Endothelial cell of umbilical vein (primary cell): ENCODE results near the gene ERCC1. TPM values are rescaled to one million over a fixed set of nuclear protein-coding genes. Genes with fewer than 3 reads are reported as not detected.

Experiments
- BruUV-seq: library from RNA; stranded (reverse); fragments of 400-500 nt; replicated peaks from 2 replicates; lab custom pipeline; 2021; lab: Mats Ljungman, UMichigan
- CTCF ChIA-PET: fragments of 300-600, 350-600 bp; sonication (Branson Sonifier 250); formaldehyde crosslinking; loops from one replicate; lab custom pipeline; 2021; ENCODE audit warnings: antibody characterized with exemption, inconsistent platforms; lab: Charles Lee
- POLR2A ChIA-PET: fragments of 300-600, 350-600 bp; sonication (Branson Sonifier 250); formaldehyde crosslinking; loops from one replicate; lab custom pipeline; 2021; ENCODE audit warnings: antibody characterized with exemption, inconsistent platforms; lab: Charles Lee
- DNase-seq: peaks from one replicate; pipeline ENCODE4 v3.0.0-alpha.2; 2011; ENCODE audit warnings: low read depth, low spot score
- FAIRE-seq: peaks from 2 replicates; lab custom pipeline; 2011; peaks lifted over from hg19 to GRCh38; lab: Jason Lieb, UNC
- H2AFZ ChIP-seq: 2 replicates; pipeline ENCODE4 v1.6.0; 2012; ENCODE audit warnings: low read depth, low read length, control low read depth, inconsistent platforms
- H3K27ac ChIP-seq: 2 replicates; pipeline ENCODE4 v1.5.1; 2011; ENCODE audit warnings: low read depth, mild to moderate bottlenecking, control low read depth, low read length, moderate library complexity; ENCODE audit not compliant: insufficient read depth
- H3K27me3 ChIP-seq, 2 experiments: 2 replicates each; pipeline versions ENCODE4 v1.6.0 to v1.6.1; 2011; ENCODE audit warnings: low read length in 2 of 2, mixed read lengths in 1 of 2; ENCODE audit not compliant: control insufficient read depth in 2 of 2, insufficient read depth in 2 of 2
- H3K36me3 ChIP-seq, 2 experiments: 2 replicates in 1 of 2; 3 replicates in 1 of 2; pipeline ENCODE4 v1.5.1; 2011; ENCODE audit warnings: low read length in 2 of 2, mild to moderate bottlenecking in 1 of 2, moderate library complexity in 1 of 2; ENCODE audit not compliant: control insufficient read depth in 2 of 2, insufficient read depth in 2 of 2; ENCODE audit errors: extremely low read depth in 1 of 2
- H3K4me1 ChIP-seq: 3 replicates; pipeline ENCODE4 v1.5.1; 2011; ENCODE audit warnings: mild to moderate bottlenecking, low read length; ENCODE audit not compliant: control insufficient read depth, insufficient read depth; ENCODE audit errors: extremely low read depth
- H3K4me2 ChIP-seq: 2 replicates; pipeline ENCODE4 v1.6.1; 2011; ENCODE audit warnings: low read length, control low read depth, mixed read lengths; ENCODE audit not compliant: insufficient read depth
- H3K4me3 ChIP-seq, 3 experiments: fragments of 200-600 bp in 1 of 3; sonication (generic), shearing (Covaris generic) in 1 of 3; replicated peaks in 1 of 3; 2 replicates each; pipeline ENCODE4 v1.5.1; 2011 to 2016; ENCODE audit warnings: control low read depth in 3 of 3, low read length in 3 of 3, mild to moderate bottlenecking in 2 of 3, inconsistent platforms in 1 of 3, low read depth in 1 of 3, moderate library complexity in 1 of 3; ENCODE audit not compliant: insufficient read depth in 1 of 3
- H3K79me2 ChIP-seq: 2 replicates; pipeline ENCODE4 v1.6.0; 2012; ENCODE audit warnings: low read length, inconsistent platforms; ENCODE audit not compliant: control insufficient read depth, insufficient read depth
- H3K9ac ChIP-seq: replicated peaks from 2 replicates; pipeline ENCODE3; 2011; ENCODE audit warnings: low read length, control low read depth; ENCODE audit not compliant: insufficient read depth; ENCODE audit errors: extremely low read depth
- H3K9me1 ChIP-seq: replicated peaks from 3 replicates; pipeline ENCODE4 v1.6.0; 2011; ENCODE audit warnings: mild to moderate bottlenecking, low read length; ENCODE audit not compliant: control insufficient read depth, insufficient read depth; ENCODE audit errors: extremely low read depth
- H3K9me3 ChIP-seq: replicated peaks from 2 replicates; pipeline ENCODE4 v1.5.1; 2012; ENCODE audit warnings: low read length, inconsistent platforms; ENCODE audit not compliant: control insufficient read depth, insufficient read depth
- H4K20me1 ChIP-seq: replicated peaks from 2 replicates; pipeline ENCODE3; 2011; ENCODE audit warnings: mild to moderate bottlenecking, low read length; ENCODE audit not compliant: control insufficient read depth, insufficient read depth; ENCODE audit errors: extremely low read depth
- CTCF ChIP-seq, 2 donors: IDR thresholded peaks; 1 replicate in 1 of 2; 2 replicates in 1 of 2; pipeline ENCODE4 v1.5.1; 2011; ENCODE audit warnings: low read length in 2 of 2, mild to moderate bottlenecking in 2 of 2, moderate library complexity in 2 of 2, control low read depth in 1 of 2, inconsistent platforms in 1 of 2, low read depth in 1 of 2; ENCODE audit not compliant: insufficient read depth in 1 of 2; ENCODE audit errors: extremely low read depth in 1 of 2
- EZH2 ChIP-seq: IDR thresholded peaks from 2 replicates; pipeline ENCODE4 v1.6.1; 2012; ENCODE audit warnings: borderline replicate concordance, low read depth, mild to moderate bottlenecking, moderate library complexity, low read length, inconsistent platforms; ENCODE audit not compliant: severe bottlenecking
- GATA2 ChIP-seq: IDR thresholded peaks from 2 replicates; pipeline ENCODE4 v1.7.0; 2011; ENCODE audit warnings: low read depth, mild to moderate bottlenecking, moderate library complexity, mixed read lengths, low read length; ENCODE audit not compliant: insufficient read length, insufficient read depth
- JUN ChIP-seq: IDR thresholded peaks from 2 replicates; pipeline ENCODE4 v1.6.1; 2011; ENCODE audit warnings: borderline replicate concordance, low read depth; ENCODE audit not compliant: insufficient read length, insufficient read depth
- MAX ChIP-seq: IDR thresholded peaks from 2 replicates; pipeline ENCODE4 v1.6.1; 2011; ENCODE audit not compliant: insufficient read depth, insufficient read length
- MYC ChIP-seq: IDR thresholded peaks from one replicate; pipeline ENCODE4 v1.6.1; 2011; ENCODE audit warnings: mild to moderate bottlenecking, low read depth, low read length
- POLR2A ChIP-seq: IDR thresholded peaks from 2 replicates; pipeline ENCODE4 v1.6.1; 2012; ENCODE audit warnings: low read depth, mild to moderate bottlenecking, control low read depth, low read length
- POLR2AphosphoS5 ChIP-seq: IDR thresholded peaks from 2 replicates; pipeline ENCODE4 v1.6.1; 2012; ENCODE audit warnings: low read depth, mild to moderate bottlenecking, control low read depth, low read length, moderate library complexity; ENCODE audit not compliant: insufficient read depth
- dilution Hi-C: fragments of 300-500 bp; cut with MboI; formaldehyde crosslinking; loops from one replicate; pipeline ENCODE4 v1.15.0; 2019; ENCODE audit warnings: low sequenced_read_pairs; ENCODE audit not compliant: extremely low pct_ligation_motif_present
- intact Hi-C: fragments of 100-400 bp; cut with micrococcal nuclease; formaldehyde crosslinking; loops from one replicate; pipeline ENCODE4 v1.10.0; 2022
- polyA plus RNA-seq, 4 experiments: library from polyadenylated mRNA; depleted of rRNA in 3 of 4; stranded (reverse) in 3 of 4; unstranded in 1 of 4; fragments of >200 nt; gene quantifications; 2 replicates each; pipeline versions ENCODE4 v1.2.1 to v1.2.3, GENCODE V29; 2011 to 2012; ENCODE audit warnings: missing spikeins in 1 of 4
- total RNA-seq: library from RNA; stranded (reverse); gene quantifications from 2 replicates; pipeline ENCODE4 v1.2.3, GENCODE V29; 2021

The ERCC1 gene
- total and polyA plus RNA-seq, 2 donors (not counting 3 experiments of a cell fraction or from before 2014, with no cell fraction given), result 81.8 to 126 TPM

GRCh38 chr19:45471111-45471930, 47.6 kb upstream of the ERCC1 start:
- no peaks in the 10 kb centered on the region for H3K79me2 ChIP-seq
- no peak overlapping the region for H3K4me2 ChIP-seq
- CTCF ChIA-PET, result interaction anchor here (3.0 kb wide), 1 partner anchor 32 kb away, joined by 20 read pairs; no protein-coding TSS in a partner anchor
- dilution Hi-C loops (no loop called here), intact Hi-C loops (no loop called here)
- no peak for FAIRE-seq
- DNase-seq, result no peak
- no peaks in the 10 kb centered on the region for H3K9me3 ChIP-seq
- no peak overlapping the region for H3K4me3 ChIP-seq
- no peaks in the 10 kb centered on the region for H3K27me3 ChIP-seq
- H2AFZ ChIP-seq, result no peak overlapping the region
- BruUV-seq, result no TSS peak
- H3K36me3 ChIP-seq, result no peaks in the 10 kb centered on the region
- no peak for TF ChIP-seq EZH2
- TF ChIP-seq JUN, result no peak
- TF ChIP-seq POLR2AphosphoS5, result no peak
- no peak overlapping the region for H3K27ac ChIP-seq
- POLR2A ChIA-PET, result no interaction called here
- H4K20me1 ChIP-seq, result no peaks in the 10 kb centered on the region
- no peaks in the 10 kb centered on the region for H3K9me1 ChIP-seq
- H3K4me1 ChIP-seq, result peaks cover 18% of the 10 kb centered on the region
- no peak overlapping the region for H3K9ac ChIP-seq

- H3K9me1 ChIP-seq, result no peaks in the 10 kb centered on the region
- no peak overlapping the region for H3K9ac ChIP-seq
- no peak overlapping the region for H3K4me3 ChIP-seq
- no peaks in the 10 kb centered on the region for H3K36me3 ChIP-seq
- no peaks in the 10 kb centered on the region for H4K20me1 ChIP-seq
- BruUV-seq, result no TSS peak
- H3K27me3 ChIP-seq, result no peaks in the 10 kb centered on the region
- intact Hi-C loops, result no loop called here
- CTCF ChIA-PET, result interaction anchor here (3.0 kb wide), 1 partner anchor 31 kb away, joined by 20 read pairs; no protein-coding TSS in a partner anchor
- dilution Hi-C loops, result no loop called here
- H2AFZ ChIP-seq, result no peak overlapping the region
- H3K27ac ChIP-seq, result no peak overlapping the region
- no peak for DNase-seq
- no peak for FAIRE-seq
- POLR2A ChIA-PET, result no interaction called here
- no peak overlapping the region for H3K4me2 ChIP-seq
- peaks cover 18% of the 10 kb centered on the region for H3K4me1 ChIP-seq
- no peaks in the 10 kb centered on the region for H3K9me3 ChIP-seq
- no peaks in the 10 kb centered on the region for H3K79me2 ChIP-seq
- TF ChIP-seq EZH2 (no peak), MAX (no peak), GATA2 (no peak), MYC (no peak), CTCF (IDR thresholded peaks at IDR 0.05; ENCODE audit: extremely low read depth in 1 of 2, insufficient read depth in 1 of 2, low read depth in 1 of 2, low read length in 2 of 2) (no peak), POLR2A (no peak)
Observed at GRCh38 chr19:45470762-45471081, 47.0 kb upstream of the ERCC1 start.
